DOHH2 (cell line): ENCODE measurements around the gene SP100.

Experiments
- H3F3A ChIP-seq: fragments of 200-600 bp; sonication (generic), shearing (Covaris generic); 2 replicates; pipeline ENCODE4 v1.6.0; 2016; ENCODE audit warnings: antibody characterized with exemption, mild to moderate bottlenecking; ENCODE audit not compliant: control insufficient read depth, insufficient read depth
- H3K27ac ChIP-seq: fragments of 200-600 bp; sonication (generic); 2 replicates; pipeline ENCODE4 v1.5.1; 2014; ENCODE audit warnings: low read depth, mild to moderate bottlenecking, low read length, moderate library complexity
- H3K27me3 ChIP-seq: fragments of 200-600 bp; sonication (generic); 2 replicates; pipeline ENCODE4 v1.6.1; 2014; ENCODE audit warnings: mild to moderate bottlenecking, low read length, mixed read lengths; ENCODE audit not compliant: control insufficient read depth
- H3K36me3 ChIP-seq: fragments of 200-600 bp; sonication (generic); 2 replicates; pipeline ENCODE4 v1.6.1; 2014; ENCODE audit warnings: mild to moderate bottlenecking, low read length, moderate library complexity, mixed read lengths; ENCODE audit not compliant: control insufficient read depth
- H3K4me1 ChIP-seq: fragments of 200-600 bp; sonication (generic); 2 replicates; pipeline ENCODE4 v1.6.1; 2014; ENCODE audit warnings: mild to moderate bottlenecking, low read length, mixed read lengths; ENCODE audit not compliant: control insufficient read depth
- H3K4me2 ChIP-seq: fragments of 200-600 bp; sonication (generic); 2 replicates; pipeline ENCODE4 v1.6.0; 2014; ENCODE audit warnings: mild to moderate bottlenecking, low read length, moderate library complexity
- H3K4me3 ChIP-seq: fragments of 200-600 bp; sonication (generic); 2 replicates; pipeline ENCODE4 v1.5.1; 2014; ENCODE audit warnings: mild to moderate bottlenecking, low read length, mixed read lengths
- H3K79me2 ChIP-seq: fragments of 200-600 bp; sonication (generic); 2 replicates; pipeline ENCODE4 v1.6.1; 2014; ENCODE audit warnings: mild to moderate bottlenecking, low read length, mixed read lengths; ENCODE audit not compliant: control insufficient read depth
- H3K9me2 ChIP-seq: fragments of 200-600 bp; sonication (generic); replicated peaks from 2 replicates; pipeline ENCODE4 v1.6.1; 2014; ENCODE audit warnings: mild to moderate bottlenecking, low read length, mixed read lengths; ENCODE audit not compliant: control insufficient read depth
- H3K9me3 ChIP-seq: fragments of 200-600 bp; sonication (generic); 2 replicates; pipeline ENCODE4 v1.6.1; 2014; ENCODE audit warnings: antibody characterized with exemption, low read length, mixed read lengths; ENCODE audit not compliant: control insufficient read depth, insufficient read depth
- H4K20me1 ChIP-seq: fragments of 200-600 bp; sonication (generic); 2 replicates; pipeline ENCODE4 v1.6.0; 2014; ENCODE audit warnings: low read depth, mild to moderate bottlenecking, antibody characterized with exemption, low read length, moderate library complexity; ENCODE audit not compliant: control insufficient read depth, insufficient read depth
- CTCF ChIP-seq: fragments of 200-600 bp; sonication (generic); IDR thresholded peaks from one replicate; pipeline ENCODE4 v1.5.1; 2014; ENCODE audit warnings: antibody characterized with exemption, mild to moderate bottlenecking, low read depth, low read length; ENCODE audit not compliant: poor library complexity, severe bottlenecking
- EZH2phosphoT487 ChIP-seq: fragments of 200-600 bp; sonication (generic); IDR thresholded peaks from 2 replicates; pipeline ENCODE4 v1.6.1; 2017; ENCODE audit warnings: borderline replicate concordance, mild to moderate bottlenecking, antibody characterized with exemption, low read length, moderate library complexity, mixed read lengths

Gene SP100

DNA sequence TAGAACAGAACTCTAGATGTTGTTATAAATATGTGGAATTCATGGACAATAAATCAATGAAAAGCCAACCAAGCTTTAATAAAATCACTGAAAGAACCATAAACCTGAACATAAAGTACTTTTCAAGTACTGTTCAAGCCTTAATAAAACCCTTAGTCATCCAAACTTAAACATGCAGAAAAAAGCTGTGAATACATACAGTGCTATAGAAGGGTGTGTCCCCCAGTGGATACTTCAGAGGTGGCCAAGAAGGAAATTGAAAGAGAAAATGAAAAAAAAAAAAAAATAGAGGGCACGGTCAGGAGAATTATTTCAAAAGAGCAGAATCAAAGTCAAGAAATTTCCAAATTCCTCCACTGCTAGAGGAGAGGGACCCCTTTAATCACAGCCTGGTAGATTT is 141.1 kb downstream of the SP100 start:
- Histone ChIP-seq H3K9me3 (peaks cover 3% of the 10 kb centered on the region; the same call in 1 of the 2 replicates), H3K4me3 (no peak overlapping the region), H3K4me2 (no peak overlapping the region), H3K27me3 (no peaks in the 10 kb centered on the region), H4K20me1 (no peaks in the 10 kb centered on the region), H3K36me3 (no peaks in the 10 kb centered on the region), H3F3A (no peaks in the 10 kb centered on the region), H3K27ac (no peak overlapping the region), H3K9me2 (no peaks in the 10 kb centered on the region), H3K4me1 (peaks cover 6% of the 10 kb centered on the region; the same call in 1 of the 2 replicates), H3K79me2 (no peaks in the 10 kb centered on the region)
- no peak for TF ChIP-seq CTCF
- TF ChIP-seq EZH2phosphoT487, result no peak

DNA sequence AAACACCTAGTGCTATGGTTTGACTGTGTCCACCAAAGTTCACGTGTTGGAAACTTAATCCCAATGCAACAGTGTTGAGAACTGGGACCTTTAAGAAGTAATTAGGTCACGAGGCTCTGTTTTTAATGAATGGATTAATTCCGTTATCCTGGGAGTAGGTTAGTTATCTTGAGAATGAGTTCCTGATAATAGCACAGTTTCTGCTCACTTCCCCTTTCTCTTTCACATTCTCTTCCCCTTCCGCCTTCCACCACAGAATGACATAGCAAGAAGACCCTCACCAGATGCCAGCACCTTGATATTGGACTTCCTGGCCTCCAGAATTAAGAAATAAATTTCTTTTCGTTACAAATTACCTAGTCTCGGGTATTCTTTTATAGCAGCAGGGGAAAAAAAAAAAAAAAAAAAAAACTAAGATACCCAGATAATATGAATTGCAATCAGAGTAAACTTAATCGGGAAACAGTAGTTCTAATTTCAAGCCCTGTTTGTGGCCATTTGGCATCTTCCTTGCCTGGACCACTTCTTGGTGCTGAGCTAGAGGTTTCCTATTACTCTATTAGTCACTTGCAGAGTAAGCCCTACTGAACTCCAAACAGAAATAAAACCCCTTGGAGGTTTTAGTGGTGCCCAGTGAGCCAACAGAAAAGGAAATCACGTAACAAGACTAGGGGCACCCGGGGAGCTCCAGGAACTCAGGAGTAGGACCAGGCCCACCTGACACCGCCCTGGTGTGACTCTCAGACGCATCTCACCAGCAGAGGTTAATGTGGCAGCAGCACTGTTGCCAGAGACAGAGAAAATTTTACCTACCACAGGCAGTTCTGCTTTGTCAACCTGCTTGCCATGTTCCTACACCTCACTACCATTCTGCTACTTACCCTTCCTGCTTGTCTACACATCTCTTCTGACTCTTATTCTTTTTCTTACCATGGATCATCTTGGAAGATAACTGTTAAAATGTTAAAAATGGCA is 149.1 kb downstream of the SP100 start:
- H3F3A ChIP-seq, result no peaks in the 10 kb centered on the region
- no peaks in the 10 kb centered on the region for H3K79me2 ChIP-seq
- peak overlapping the region; percentile 27; the same call in 1 of the 2 replicates for H3K4me3 ChIP-seq
- no peaks in the 10 kb centered on the region for H3K36me3 ChIP-seq
- H3K4me1 ChIP-seq, result peaks cover 19% of the 10 kb centered on the region
- no peaks in the 10 kb centered on the region for H3K9me2 ChIP-seq
- H3K9me3 ChIP-seq, result peaks cover 20% of the 10 kb centered on the region; the same call in 1 of the 2 replicates
- no peaks in the 10 kb centered on the region for H3K27me3 ChIP-seq
- H3K27ac ChIP-seq, result no peak overlapping the region
- no peaks in the 10 kb centered on the region for H4K20me1 ChIP-seq
- H3K4me2 ChIP-seq, result peak overlapping the region; percentile 57
- TF ChIP-seq EZH2phosphoT487 (no peak), CTCF (no peak)

DNA sequence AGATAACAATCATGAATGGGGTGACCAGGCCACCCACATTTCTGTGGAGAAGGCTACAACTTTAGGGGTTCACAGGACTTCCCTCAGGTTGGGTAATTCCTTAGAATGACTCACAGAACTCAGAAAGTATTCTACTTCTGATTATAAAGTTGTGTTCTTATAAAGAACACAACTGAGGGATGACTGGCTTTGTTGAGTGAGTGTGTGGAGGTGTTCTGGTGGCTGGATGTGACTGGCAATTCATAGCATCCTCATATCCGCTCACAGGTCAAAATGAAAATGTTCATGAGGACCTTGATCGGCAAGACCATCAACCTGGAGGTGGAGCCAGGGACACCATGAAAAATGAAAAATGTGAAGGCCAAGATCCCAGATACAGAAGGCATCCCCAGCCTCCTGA is 153.3 kb downstream of the SP100 start:
- Histone ChIP-seq H3K4me1 (peaks cover 14% of the 10 kb centered on the region), H3F3A (no peaks in the 10 kb centered on the region), H3K4me2 (no peak overlapping the region), H3K27me3 (no peaks in the 10 kb centered on the region), H3K4me3 (no peak overlapping the region), H3K9me3 (peaks cover 26% of the 10 kb centered on the region), H3K9me2 (no peaks in the 10 kb centered on the region), H3K79me2 (no peaks in the 10 kb centered on the region), H4K20me1 (no peaks in the 10 kb centered on the region), H3K27ac (no peak overlapping the region), H3K36me3 (no peaks in the 10 kb centered on the region)
- TF ChIP-seq EZH2phosphoT487, result no peak

GRCh38 chr2:230570987-230571386 is 155.0 kb downstream of the SP100 start:
- no peaks in the 10 kb centered on the region for H4K20me1 ChIP-seq
- no peak overlapping the region for H3K27ac ChIP-seq
- peaks cover 26% of the 10 kb centered on the region for H3K9me3 ChIP-seq
- H3F3A ChIP-seq, result no peaks in the 10 kb centered on the region
- H3K27me3 ChIP-seq, result no peaks in the 10 kb centered on the region
- no peak overlapping the region for H3K4me2 ChIP-seq
- no peaks in the 10 kb centered on the region for H3K4me1 ChIP-seq
- TF ChIP-seq CTCF, result no peak
- no peak for TF ChIP-seq EZH2phosphoT487
- no peaks in the 10 kb centered on the region for H3K79me2 ChIP-seq
- H3K36me3 ChIP-seq, result no peaks in the 10 kb centered on the region
- H3K4me3 ChIP-seq, result no peak overlapping the region
- H3K9me2 ChIP-seq, result no peaks in the 10 kb centered on the region
